ENCODE results near the gene MYORG.

The MYORG gene

GRCh38 chr9:34384368-34385165 is 7.9 kb upstream of the MYORG start:
- DNase-seq (ENCODE audit: low read depth): no peak

GRCh38 chr9:34383904-34384303 is 7.2 kb upstream of the MYORG start:
- DNase-seq (ENCODE audit: low read depth): no peak

- DNase-seq (ENCODE audit: low read depth): no peak
These were observed 6.2 kb upstream of the MYORG start for GRCh38 chr9:34382879-34383278.

GRCh38 chr9:34382054-34382453 is 5.4 kb upstream of the MYORG start:
- DNase-seq (ENCODE audit: low read depth): no peak

GRCh38 chr9:34381323-34381722 is 4.6 kb upstream of the MYORG start:
- no peak for DNase-seq (ENCODE audit: low read depth)

- DNase-seq (ENCODE audit: low read depth): peak; percentile 61
These were observed 4.0 kb upstream of the MYORG start for GRCh38 chr9:34380511-34381315.

GRCh38 chr9:34380034-34380510 is 3.4 kb upstream of the MYORG start:
- no peak for DNase-seq (ENCODE audit: low read depth)

- peak; percentile 80 for DNase-seq (ENCODE audit: low read depth)
These were observed 2.8 kb upstream of the MYORG start for GRCh38 chr9:34379334-34380033.

GRCh38 chr9:34378376-34379060 is 1.8 kb upstream of the MYORG start:
- DNase-seq (ENCODE audit: low read depth): no peak

GRCh38 chr9:34377404-34377746 is 677 bp upstream of the MYORG start:
- no peak for DNase-seq (ENCODE audit: low read depth)

GRCh38 chr9:34375901-34376595 is 650 bp downstream of the MYORG start:
- peak; percentile 20 for DNase-seq (ENCODE audit: low read depth)

- no peak for DNase-seq (ENCODE audit: low read depth)
These were observed 1.7 kb downstream of the MYORG start for GRCh38 chr9:34374905-34375552.

GRCh38 chr9:34374339-34374738 is 2.4 kb downstream of the MYORG start:
- no peak for DNase-seq (ENCODE audit: low read depth)

- no peak for DNase-seq (ENCODE audit: low read depth)
These were observed 2.9 kb downstream of the MYORG start for GRCh38 chr9:34373749-34374148.

GRCh38 chr9:34372467-34373011 is 4.2 kb downstream of the MYORG start:
- DNase-seq (ENCODE audit: low read depth): no peak

GRCh38 chr9:34371886-34372466 is 4.7 kb downstream of the MYORG start:
- DNase-seq (ENCODE audit: low read depth): no peak

GRCh38 chr9:34370970-34371880 is 5.5 kb downstream of the MYORG start:
- DNase-seq (ENCODE audit: low read depth): no peak

- no peak for DNase-seq (ENCODE audit: low read depth)
These were observed 6.2 kb downstream of the MYORG start for GRCh38 chr9:34370335-34370969.

- no peak for DNase-seq (ENCODE audit: low read depth)
These were observed 7.1 kb downstream of the MYORG start for GRCh38 chr9:34369636-34370035.

Data from stimulated activated CD8-positive, alpha-beta memory T cell treated with anti-CD3 and anti-CD28 coated beads, Interleukin-12 subunit alpha, Interleukin-12 subunit beta, amount 100 ng/mL, for 1 hour (primary cell).